GM21360 (cell line): ENCODE data around the gene MRPL21.

Experiments used
- ATAC-seq: cut with Tn5 transposase; IDR thresholded peaks from one replicate; pipeline ENCODE4 v1.9.1; 2021; ENCODE audit warnings: mild to moderate bottlenecking, moderate library complexity; ENCODE audit not compliant: unreplicated experiment

Gene MRPL21

DNA sequence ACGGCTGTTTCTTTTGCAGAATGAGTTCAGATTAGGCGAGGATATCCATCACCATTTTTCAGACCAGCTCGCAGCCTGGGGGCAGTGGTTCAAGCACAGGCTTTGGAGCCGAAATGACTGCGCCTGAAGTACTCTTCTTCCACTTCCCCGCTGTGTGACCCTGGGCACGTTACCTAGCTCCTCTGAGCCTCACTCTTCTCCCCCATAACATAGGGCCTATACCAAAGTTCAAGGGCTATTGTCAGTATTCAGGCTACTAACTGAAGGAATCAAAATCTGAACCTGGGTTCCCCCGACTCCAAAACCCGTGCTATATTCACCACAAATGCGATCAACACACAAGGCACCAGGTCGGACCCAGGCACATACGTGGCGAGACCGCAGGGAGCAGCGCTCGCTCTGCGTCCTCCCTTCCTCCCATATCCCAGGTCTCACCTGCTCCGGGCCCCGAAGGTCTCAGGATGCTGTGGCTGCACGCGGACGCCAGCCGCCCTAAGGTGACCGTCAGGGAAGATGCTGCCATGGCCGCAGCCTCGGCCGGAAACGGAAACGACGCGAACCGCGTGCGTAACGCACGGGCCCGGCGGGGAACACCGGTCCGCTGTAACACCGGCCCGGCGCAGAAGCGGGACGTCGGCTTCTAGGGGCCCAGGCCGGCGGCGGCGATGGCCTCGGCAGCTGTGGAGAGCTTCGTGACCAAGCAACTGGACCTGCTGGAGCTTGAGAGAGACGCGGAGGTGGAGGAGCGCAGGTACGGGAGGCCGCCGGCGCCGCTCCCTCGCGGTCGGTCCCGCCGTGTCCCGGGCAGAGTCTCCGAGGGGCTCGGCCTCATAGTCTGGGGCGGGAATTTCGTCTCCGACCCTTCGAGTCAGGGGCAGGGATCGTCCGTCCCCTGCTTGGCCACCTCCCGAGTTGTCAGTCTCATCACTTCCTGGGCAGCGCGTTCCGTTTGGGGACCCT is at the start of gene MRPL21, which contains the start of gene IGHMBP2:
MRPL21 (minus strand) TSS at position 545 of the 960 bp plus-strand sequence; CDS start at position 523, 22 bp downstream.
IGHMBP2 (plus strand) TSS at position 604 of the 960 bp plus-strand sequence; CDS start at position 666, 62 bp downstream.
- ATAC-seq = peak; percentile 73

DNA sequence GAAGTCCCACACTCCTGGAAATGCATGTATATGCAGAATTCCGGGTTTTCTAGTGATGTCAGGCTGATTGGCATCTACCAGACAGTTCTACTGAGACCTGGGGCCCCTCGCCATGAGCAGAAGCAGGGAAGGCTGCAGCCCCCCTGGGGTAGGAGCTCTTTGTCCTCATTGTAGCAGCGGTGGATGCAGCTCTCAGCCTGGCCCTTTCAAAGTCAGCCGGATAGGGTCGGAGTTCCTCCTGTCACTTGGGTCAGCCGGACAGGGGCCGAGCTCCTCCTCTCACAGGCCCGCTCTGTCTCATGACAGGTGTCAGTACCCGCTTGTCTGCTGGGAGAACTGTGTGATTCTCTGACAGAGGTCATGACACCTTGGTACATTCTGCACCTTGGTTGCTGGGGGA is 47.1 kb upstream of the MRPL21 start:
- ATAC-seq = no peak

DNA sequence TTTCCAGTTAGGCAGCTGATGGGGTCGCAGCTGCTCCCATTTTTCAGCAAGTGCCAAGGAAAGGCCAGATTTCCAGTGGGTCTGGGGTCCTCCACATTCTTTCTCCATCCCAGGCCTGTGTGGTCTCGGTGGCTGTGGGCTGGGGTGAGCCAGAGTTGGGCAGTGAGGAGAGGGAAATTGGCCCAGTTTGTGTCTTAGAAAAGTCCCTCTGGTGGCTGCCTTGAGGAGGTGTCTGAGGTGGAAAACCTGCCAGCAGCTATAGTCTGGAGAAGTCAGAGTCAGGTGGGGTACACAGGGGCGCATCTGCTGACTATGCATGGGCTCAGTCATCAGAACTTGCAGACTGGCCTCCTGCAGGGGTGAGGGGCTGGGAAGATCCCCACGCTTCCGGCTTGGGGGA is 46.6 kb upstream of the MRPL21 start:
- no peak for ATAC-seq

DNA sequence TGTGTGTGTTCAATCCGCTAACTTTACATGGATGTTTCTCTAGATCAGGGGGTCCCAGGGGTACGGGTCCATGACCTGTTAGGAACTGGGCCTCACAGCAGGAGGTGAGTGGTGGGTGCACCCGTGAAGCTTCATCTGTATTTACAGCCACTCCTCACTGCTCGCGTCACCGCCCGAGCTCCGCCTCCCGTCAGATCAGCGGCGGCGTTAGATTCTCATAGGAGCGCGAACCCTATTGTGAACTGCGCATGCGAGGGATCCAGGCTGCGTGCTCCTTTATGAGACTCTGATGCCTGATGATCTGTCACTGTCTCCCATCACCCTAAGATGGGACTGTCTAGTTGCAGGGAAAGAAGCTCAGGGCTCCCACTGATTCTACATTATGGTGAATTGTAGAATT is 45.3 kb upstream of the MRPL21 start:
- ATAC-seq = no peak

DNA sequence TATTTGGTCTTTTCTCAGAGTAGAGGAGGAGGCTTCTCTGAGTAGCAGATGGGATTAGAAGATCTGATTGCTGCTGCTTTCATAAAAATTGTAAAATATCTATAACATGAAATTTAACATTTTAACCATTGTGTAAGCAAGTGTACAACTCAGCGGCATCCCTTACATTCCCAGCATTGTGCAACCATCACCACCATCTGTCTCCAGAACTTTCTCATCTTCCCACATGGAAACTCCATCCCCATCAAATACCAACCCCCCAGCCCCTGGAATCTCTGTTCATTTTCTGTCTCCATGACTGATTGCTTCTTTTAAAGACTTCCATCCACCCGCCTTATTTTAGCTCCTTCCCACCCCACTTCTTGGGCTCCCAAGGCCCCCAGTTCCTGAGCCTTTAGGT is 44.9 kb upstream of the MRPL21 start:
- no peak for ATAC-seq

DNA sequence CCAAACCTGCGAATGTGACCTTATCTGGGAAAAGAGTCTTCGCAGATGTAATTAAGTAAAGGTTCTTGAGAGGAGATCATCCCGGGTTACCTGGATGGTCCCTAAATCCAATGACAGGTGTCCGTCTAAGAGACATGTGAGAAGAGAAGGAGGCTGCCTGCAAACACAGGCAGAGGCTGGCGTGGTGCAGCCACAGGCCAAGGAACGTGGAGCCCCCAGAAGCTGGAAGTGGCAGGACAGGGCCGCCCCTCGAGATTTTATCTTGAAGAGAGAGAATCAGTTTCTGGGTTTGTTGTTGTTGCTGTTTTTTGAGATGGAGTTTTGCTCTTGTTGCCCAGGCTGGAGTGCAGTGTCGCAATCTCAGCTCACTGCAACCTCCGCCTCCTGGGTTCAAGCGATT is 43.5 kb upstream of the MRPL21 start:
- ATAC-seq = no peak

DNA sequence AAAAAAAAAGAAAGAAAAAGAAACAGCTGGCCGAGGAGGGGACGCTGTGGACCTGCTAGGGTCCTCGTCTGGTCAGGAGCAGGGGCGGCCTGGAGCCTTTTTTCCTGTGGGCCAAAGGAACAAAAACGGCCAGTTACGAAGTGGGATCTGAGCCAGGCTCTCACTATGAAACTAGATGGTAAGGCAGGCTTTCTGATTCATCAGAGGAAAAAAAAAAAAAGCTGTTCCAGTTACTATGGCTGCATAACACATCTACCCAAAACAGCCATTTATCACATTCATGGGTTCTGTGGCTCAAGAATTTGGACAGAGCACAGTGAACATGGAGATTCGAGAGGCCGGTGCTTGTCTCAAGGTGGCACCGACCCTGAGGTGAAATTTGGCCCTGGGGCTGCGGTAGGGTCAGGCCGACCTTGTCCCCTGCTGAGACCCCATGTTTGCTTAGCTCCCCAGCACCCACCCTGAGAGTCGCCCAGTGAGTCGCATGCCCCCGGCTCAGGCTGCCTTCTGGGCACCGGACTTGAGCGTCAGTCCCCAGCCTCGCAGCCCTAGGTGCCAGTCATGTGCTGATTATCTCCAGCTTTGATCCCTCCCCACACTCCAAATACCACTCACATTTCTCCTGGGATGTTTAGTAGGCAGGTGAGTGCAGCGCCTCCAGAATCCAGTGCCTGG is 42.9 kb upstream of the MRPL21 start:
- no peak for ATAC-seq

DNA sequence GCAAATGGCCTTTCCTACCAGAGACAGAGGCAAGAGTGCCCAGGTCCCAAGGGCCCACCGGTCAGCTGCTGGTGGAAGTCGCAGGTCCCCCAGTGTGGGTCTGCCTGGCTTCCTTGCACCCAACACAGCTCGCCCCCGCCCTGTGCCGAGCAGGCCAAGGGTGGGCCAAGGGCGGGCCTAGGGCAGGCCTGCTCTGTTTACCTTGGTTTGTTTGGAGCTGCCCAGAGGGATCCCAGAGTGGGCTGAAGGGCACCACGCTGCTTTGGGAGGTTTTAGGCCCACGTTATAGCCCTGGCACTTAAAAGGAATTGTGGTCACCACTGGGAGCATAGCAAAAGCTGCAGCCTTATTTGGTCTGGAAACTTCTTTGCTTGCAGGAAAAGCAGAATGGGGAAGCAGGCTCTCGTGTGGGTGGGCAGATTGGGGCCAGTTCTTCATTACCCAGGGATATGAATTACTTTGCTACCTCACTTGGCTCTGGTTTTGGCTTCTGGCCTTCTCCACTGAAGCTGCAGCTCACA is 39.2 kb upstream of the MRPL21 start:
- ATAC-seq = no peak

DNA sequence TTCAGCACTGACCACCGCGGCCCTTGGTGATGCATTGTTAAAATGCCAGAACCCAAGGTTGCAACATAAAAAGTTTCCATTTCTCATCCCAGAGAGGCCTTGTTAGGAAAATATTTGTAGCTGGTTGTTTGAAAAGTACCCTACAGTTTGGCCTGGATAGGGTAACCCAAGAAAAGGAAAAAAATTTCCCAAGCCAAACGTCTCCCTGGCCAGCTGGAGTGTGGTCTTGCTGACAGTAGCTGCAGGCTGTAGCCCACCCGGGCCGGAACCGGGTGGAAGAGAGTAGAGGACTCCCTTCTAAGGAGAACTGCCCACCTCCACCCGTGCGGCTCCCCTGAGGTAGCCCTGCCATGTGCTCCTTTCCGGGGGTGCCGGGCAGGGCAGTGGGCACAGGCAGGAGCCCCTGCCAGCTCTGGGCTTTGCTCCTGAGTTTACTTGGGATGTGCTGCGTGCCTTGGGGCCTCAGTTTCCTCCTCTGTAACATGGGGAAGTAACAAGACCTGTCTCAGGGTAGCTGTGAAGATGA is 38.5 kb upstream of the MRPL21 start:
- no peak for ATAC-seq

DNA sequence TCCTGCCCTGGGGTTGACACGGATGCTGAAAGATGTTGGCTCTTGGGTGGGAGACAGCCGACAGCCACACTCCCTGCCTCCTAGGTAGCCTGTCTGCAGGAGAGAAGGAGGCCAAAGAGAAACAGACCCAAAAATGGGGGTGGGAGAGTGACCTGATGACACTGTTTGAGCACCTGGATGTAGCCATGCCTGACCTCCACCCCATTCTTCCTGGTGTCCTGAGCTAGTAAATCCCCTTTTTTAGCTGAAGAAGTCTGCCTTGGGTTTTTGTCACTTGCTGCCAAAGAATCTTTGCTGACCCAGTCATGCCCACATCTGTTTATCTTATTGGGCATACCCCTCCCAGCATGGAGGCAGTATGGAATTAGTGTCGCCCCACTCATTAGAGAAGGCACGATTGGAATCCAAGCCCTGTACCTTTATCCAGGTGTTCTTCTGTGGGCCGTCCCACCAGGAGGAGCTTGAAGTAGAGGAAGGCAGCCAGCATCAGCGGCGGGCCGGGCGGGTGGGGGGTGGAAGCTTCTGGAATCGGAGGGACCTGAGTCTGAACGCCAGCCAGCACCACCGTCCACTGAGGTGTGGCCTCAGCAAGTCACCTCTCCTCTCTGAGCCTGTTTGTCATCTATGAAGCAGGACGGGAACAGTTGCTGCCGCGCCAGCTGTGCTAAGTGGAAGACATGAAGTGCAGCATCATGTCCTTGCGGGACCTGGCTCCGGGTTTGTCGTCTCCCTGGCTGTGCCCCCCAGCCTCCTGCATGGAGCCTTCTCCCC is 37.9 kb upstream of the MRPL21 start:
- no peak for ATAC-seq

DNA sequence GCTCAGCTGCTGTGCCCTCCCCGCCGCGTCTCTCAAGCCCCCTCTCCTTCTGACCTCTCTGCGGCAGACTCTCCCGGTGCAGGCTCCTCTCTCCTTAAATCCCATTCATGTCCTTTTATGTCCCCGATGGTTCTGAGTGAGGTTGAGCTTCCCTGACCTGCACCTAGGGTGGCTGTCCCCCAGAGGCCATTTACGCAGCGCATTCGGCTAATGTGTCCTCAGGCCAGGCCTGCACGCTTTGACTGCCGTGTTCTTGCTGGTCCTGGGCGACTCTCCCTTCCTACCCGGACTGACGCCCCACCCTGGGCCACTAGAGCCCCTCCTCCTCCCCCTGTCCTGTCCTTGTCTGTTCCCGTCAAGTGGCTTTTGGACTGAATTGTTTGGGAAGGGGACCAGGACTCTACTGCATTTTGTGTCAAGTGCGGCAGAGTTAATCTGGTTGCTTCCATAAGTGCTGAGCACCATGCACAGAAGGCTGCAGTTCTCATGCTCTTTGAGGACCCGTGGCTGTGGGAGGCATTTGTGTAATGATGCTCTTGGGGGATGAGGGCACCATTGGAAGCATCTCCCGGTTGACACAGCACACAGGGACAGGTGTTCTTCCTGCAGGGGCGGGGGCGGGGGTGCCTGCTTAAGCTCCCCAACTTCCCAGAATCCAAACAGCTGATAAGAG is 37.2 kb upstream of the MRPL21 start:
- no peak for ATAC-seq

DNA sequence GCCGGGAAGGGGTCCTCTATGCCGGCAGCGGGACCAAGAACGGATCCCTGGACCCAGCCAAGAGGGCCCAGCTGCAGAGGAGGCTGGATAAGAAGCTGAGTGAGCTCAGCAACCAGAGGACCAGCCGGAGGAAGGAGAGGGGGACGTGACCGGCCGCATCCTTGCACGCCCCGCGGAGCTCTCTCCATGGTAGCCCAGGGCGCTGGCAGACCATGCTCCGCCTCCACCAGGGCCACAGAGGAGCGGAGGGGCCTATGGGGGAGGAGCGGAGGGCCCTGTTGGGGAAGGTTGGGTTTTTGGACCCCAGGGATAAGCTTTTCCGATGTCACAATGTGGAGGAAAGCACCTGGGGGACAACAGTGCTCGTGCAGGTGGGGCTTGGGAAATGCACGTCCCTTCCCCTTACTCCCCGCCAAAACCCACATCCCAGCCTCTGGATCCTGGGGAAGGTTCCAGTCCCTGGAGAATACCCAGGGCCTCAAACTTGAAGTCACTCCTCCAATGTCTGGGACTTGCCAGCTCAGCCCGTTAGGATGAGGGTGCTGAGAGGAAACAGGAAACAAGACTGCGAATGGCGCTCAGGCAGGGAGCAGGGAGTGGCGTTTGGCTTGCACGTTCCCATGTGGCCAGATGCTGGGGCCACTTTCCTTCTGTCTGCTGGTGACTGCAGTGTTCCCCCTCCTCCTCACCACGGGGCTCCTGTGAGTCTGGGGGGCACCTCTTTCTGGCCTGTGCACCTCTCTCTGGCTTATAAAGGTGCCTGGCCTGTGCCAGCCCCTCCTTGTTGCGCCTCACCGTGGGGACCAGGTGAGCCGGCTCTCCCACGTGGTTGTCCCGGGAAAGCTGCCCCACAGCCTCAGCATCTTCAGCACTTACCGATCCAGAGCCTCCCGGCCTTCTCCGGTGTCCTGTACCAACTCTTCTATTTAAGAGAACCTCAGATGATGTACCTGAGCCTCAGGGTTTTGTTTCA is 36.2 kb upstream of the MRPL21 start:
- no peak for ATAC-seq

DNA sequence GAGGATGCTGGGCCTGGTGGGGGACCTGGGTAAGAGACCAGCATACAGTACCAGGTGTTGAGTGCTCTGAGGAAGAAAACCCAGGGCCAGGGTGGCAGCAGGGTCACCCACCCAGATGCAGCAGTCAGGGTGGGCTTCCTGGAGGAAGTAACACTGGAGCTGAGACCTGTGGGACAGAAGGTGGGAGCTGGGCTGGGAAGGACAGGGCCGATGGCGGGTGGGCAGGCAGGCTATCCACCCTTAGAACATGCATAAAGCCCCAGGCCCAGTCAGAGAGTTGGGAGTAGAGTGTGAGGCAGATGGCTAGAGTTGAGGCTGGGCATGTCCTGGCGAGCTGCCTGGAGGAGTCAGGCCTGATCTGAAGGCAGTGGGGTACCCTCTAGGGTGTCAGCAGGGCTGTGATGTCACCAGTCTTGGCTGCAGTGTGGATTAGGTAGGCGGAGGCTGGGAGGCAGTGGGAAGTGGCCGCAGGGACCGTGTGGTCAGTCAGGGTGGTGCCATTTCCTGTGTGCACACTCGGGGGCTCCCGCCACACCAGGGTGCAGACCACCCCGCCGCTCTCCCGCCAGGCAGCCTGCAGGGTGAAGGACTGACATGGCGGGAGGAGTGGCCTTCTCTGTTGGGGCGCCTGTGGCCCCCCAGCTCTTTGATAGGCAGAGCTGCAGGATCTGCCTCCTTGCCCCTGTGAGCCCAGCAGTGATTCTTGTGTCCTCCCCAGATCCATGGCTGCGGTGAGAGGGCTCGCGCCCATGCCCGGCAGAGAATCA is 35.4 kb upstream of the MRPL21 start:
- ATAC-seq = no peak

DNA sequence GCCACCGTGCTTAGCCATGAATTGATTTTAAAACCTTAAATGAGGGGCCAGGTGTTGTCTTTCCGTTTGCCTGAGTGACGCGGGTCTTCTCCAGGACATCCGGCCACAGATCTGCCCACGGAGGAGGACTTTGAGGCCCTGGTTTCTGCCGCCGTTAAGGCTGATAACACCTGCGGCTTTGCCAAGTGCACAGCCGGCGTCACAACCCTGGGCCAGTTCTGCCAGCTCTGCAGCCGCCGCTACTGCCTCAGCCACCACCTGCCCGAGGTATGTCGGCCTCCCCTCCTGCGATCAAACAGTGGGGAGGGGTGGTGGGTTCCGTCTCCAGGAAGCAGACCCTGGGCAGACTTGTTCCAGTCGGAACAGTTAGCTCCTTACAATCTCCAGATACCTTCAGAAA is 34.5 kb upstream of the MRPL21 start:
- ATAC-seq = no peak

DNA sequence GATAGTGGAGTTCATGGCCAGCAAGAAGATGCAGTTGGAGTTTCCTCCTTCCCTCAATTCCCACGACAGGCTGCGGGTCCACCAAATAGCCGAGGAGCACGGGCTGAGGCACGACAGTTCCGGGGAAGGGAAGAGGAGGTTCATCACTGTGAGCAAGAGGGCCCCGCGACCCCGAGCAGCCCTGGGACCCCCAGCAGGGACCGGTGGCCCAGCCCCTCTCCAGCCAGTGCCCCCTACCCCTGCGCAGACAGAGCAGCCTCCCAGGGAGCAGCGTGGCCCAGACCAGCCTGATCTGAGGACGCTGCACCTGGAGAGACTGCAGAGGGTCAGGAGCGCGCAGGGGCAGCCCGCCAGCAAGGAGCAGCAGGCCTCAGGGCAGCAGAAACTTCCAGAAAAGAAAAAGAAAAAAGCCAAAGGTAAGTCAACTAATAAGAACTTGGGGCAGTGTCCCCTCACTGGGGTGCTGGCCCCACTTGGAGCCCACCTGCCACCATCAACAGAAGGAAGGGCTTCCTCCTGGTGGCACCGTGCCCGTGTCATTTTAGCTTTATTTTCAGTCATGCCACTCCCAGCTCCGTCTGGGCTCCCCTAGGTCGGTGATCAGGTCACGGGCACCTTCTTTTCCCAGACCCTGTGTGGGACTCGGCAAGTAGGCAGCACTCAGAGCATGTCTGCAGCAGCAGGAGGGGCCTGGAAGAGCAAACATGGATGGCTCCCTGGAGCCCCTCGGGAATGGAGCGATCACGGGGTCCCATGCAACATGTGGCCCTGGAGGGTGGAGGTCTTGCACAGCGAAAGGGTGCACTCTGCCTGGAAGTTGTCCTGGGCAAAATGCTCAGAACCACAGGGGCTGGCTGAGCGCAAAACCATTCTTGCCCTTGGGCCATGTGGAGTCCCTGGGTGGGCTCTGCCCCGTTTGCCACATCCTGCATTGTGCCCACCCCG is 33.3 kb upstream of the MRPL21 start:
- ATAC-seq = no peak

DNA sequence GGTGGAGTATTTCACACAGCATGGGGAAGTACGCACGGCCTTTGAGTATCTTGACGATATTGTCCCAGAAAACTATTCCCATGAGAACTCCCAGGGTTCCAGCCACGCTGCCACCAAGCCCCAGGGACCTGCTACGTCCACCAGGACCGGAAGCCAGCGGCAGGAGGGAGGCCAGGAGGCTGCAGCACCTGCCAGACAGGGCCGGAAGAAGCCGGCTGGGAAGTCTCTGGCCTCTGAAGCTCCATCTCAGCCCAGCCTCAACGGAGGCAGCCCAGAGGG is 32.7 kb upstream of the MRPL21 start:
- no peak for ATAC-seq
